Skeletal muscle satellite cell (primary cell): ENCODE measurements around the gene ACBD5.
"Not testable (repeated sequence)": the region's sequence is repeated elsewhere in the genome, so short reads cannot be mapped to it uniquely, and the experiment has no call there.

Source experiments
- H3K27me3 ChIP-seq: 2 replicates; pipeline ENCODE4 v1.7.0; 2013; ENCODE audit warnings: low read length; ENCODE audit not compliant: control insufficient read depth, insufficient read depth
- H3K36me3 ChIP-seq: 2 replicates; pipeline ENCODE4 v1.7.0; 2013; ENCODE audit warnings: mild to moderate bottlenecking, control low read depth, low read length; ENCODE audit not compliant: insufficient read depth
- H3K4me1 ChIP-seq: 2 replicates; pipeline ENCODE4 v1.7.0; 2013; ENCODE audit warnings: low read length; ENCODE audit not compliant: control insufficient read depth, insufficient read depth
- H3K4me2 ChIP-seq: 2 replicates; pipeline ENCODE4 v1.7.0; 2013; ENCODE audit warnings: mild to moderate bottlenecking, low read length
- H3K4me3 ChIP-seq: 2 replicates; pipeline ENCODE4 v1.7.0; 2013; ENCODE audit warnings: low read length
- H3K9ac ChIP-seq: 2 replicates; pipeline ENCODE4 v1.7.0; 2013; ENCODE audit warnings: mild to moderate bottlenecking, low read depth, low read length, moderate library complexity
- H3K9me3 ChIP-seq: replicated peaks from 2 replicates; pipeline ENCODE4 v1.7.0; 2013; ENCODE audit warnings: mild to moderate bottlenecking, control low read depth, low read length

The ACBD5 gene

DNA sequence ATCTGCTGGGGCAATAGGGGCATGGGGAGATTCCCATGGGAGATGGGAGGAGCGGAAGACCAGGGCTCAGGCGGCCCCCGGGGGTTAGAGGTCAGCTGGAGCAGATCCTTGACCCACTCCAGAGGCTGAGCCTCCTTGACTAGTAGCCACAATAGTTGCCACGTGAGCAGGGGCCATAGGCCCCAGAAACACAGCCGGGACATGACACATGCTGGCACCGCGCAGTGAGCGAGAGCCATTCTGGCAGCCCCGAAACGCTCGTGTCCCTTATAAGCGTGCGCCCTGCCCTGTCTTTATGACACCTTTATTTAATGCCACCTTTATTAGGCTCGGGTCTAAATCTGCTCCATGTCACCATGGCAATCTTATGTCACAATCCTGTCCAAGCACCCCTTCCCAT is 11.0 kb upstream of the ACBD5 start:
- H3K4me2 ChIP-seq = no peak overlapping the region
- H3K9me3 ChIP-seq = no peaks in the 10 kb centered on the region
- no peaks in the 10 kb centered on the region for H3K4me1 ChIP-seq
- H3K36me3 ChIP-seq = no peaks in the 10 kb centered on the region
- H3K9ac ChIP-seq = no peak overlapping the region
- no peak overlapping the region for H3K4me3 ChIP-seq
- no peaks in the 10 kb centered on the region for H3K27me3 ChIP-seq

DNA sequence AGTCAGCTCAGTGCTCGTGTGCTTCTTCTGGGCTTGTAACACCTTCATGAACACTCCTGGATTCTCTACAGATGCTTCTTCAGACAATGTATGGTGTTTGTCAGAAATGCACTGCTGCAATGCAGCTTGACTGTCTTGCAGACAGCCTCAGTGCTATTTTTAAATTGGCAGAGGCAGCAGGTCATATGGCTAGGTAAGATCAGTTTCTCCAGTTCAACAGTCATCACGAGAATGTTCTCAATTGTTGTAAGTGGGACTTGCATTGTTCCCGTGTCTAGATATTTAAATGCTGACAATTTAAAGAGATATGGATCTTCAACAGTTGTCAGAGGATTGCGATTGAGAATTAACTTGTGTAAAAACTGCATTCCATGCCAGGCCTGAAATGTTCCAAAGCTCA is 7.6 kb upstream of the ACBD5 start:
- no peaks in the 10 kb centered on the region for H3K27me3 ChIP-seq
- H3K4me2 ChIP-seq = no peak overlapping the region
- H3K36me3 ChIP-seq = no peaks in the 10 kb centered on the region
- no peak overlapping the region for H3K4me3 ChIP-seq
- peaks cover 3% of the 10 kb centered on the region for H3K4me1 ChIP-seq
- no peaks in the 10 kb centered on the region for H3K9me3 ChIP-seq
- H3K9ac ChIP-seq = no peak overlapping the region

DNA sequence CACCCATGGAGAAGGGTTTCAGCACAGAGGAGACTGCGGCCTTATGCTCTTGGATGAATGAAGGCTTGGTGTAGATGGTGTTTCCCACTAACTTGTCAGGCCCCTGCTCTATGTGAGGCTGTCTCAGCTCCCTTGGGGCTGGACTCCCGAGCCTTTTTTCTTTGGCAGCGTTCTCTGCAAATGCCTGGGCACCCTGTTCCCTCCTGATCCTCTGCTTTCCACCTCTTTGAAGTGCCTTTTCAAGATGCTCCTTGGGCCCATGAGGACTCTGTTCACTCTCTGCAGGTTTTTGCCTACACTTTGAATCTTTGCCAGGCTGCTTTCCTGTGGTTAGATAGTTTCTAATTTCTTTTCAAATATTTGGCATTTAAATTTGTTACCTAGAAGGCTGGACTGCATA is 6.8 kb upstream of the ACBD5 start:
- no peaks in the 10 kb centered on the region for H3K36me3 ChIP-seq
- H3K4me1 ChIP-seq = peaks cover 6% of the 10 kb centered on the region
- H3K4me3 ChIP-seq = no peak overlapping the region
- H3K9ac ChIP-seq = no peak overlapping the region
- no peaks in the 10 kb centered on the region for H3K9me3 ChIP-seq
- no peak overlapping the region for H3K4me2 ChIP-seq
- no peaks in the 10 kb centered on the region for H3K27me3 ChIP-seq

DNA sequence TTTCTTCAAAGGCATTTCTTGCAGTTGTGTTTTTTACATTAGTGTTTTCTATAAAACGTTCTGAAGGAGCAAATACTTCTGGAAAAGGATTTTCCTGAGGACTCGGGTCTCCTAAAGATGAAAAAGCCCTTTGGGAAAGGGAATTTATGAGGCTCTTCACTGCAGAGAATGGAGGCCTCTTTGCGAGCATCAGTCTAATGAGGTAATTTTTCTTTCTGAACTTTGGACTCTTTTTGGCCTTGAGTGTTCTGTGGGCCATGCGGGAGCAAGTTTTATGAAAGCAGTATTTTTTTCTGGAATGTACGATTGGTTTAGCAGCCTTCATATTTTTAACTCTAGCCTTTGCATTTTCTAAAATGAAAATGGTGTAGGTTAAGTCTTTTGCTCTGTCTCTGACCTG is 6.4 kb upstream of the ACBD5 start:
- H3K36me3 ChIP-seq = no peaks in the 10 kb centered on the region
- H3K9ac ChIP-seq = no peak overlapping the region
- no peaks in the 10 kb centered on the region for H3K27me3 ChIP-seq
- H3K4me3 ChIP-seq = no peak overlapping the region
- no peak overlapping the region for H3K4me2 ChIP-seq
- H3K9me3 ChIP-seq = no peaks in the 10 kb centered on the region
- peaks cover 6% of the 10 kb centered on the region for H3K4me1 ChIP-seq

DNA sequence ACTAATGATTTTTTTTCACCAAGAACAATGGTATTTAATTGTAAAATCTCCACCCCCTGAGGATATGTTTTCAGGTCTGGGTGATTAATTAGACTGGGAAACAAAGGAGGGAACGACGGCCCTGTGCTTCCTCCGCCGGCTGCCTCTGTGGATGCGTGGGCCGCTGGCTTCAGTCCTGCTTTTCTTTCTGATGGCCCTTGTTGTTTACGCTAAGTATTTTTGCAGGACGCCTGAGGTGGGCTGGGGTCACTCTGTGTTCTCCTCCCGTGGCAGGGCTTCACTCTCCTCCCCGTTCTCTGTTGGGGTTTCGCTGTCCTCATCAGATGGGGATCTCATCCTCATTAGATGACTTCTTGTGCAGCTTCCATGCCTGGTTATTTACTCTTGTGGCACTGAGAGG is 5.2 kb upstream of the ACBD5 start:
- Histone ChIP-seq H3K9me3 (no peaks in the 10 kb centered on the region), H3K36me3 (no peaks in the 10 kb centered on the region), H3K4me1 (peaks cover 15% of the 10 kb centered on the region), H3K4me2 (no peak overlapping the region), H3K27me3 (no peaks in the 10 kb centered on the region), H3K4me3 (no peak overlapping the region), H3K9ac (no peak overlapping the region)

DNA sequence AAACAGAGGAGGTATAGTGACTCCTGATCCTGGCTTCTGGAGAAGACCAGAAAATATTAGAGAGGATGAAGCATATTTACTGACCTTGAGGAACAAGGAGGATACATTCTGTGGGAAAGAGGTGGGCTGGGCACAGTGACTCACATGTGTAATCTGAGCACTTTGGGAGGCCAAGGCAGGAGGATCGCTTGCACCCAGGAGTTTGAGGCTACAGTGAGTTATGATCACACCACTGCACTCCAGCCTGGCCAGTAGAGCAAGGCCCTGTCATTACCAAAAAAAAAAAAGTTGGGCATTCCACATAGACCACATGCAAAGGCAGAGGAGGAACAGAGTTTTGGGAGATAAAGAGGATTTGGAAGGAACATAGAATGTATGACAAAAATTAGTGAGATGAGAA is 4.4 kb upstream of the ACBD5 start:
- no peak overlapping the region for H3K4me3 ChIP-seq
- no peak overlapping the region for H3K9ac ChIP-seq
- no peaks in the 10 kb centered on the region for H3K9me3 ChIP-seq
- no peak overlapping the region for H3K4me2 ChIP-seq
- H3K27me3 ChIP-seq = no peaks in the 10 kb centered on the region
- H3K36me3 ChIP-seq = no peaks in the 10 kb centered on the region
- H3K4me1 ChIP-seq = peaks cover 15% of the 10 kb centered on the region

DNA sequence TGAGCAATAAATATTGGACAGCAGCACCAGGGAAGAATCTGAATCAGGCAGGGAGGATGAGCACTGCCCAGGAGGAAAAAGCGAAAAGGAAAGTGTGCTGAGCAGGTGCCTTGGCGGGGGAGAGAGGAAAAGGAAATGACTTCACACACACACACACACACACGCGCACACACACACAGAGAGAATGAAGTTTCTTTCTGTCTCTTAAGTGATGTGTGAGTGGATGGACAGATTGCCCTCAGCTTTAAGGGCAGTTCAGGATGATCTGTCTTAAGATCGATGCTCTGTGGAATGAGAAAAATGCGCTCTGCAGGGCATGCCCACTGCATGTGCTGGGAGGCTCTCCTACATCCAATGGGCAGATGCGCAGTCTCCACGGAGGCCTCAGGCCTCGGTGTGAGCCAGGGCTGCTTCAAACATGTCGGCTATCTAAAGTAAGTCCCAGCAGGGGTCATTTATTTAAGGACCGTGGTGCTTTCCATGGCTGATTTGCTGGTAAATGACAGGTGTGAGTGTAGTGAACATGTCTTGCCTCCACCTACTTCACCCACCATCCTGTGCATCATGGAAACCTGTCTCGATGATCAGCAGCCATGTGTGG is 2.5 kb upstream of the ACBD5 start:
- Histone ChIP-seq H3K36me3 (no peaks in the 10 kb centered on the region), H3K27me3 (no peaks in the 10 kb centered on the region), H3K4me3 (peak overlapping the region; percentile 80), H3K4me1 (peaks cover 15% of the 10 kb centered on the region), H3K9ac (peak overlapping the region; percentile 81), H3K9me3 (no peaks in the 10 kb centered on the region), H3K4me2 (peak overlapping the region; percentile 79)

DNA sequence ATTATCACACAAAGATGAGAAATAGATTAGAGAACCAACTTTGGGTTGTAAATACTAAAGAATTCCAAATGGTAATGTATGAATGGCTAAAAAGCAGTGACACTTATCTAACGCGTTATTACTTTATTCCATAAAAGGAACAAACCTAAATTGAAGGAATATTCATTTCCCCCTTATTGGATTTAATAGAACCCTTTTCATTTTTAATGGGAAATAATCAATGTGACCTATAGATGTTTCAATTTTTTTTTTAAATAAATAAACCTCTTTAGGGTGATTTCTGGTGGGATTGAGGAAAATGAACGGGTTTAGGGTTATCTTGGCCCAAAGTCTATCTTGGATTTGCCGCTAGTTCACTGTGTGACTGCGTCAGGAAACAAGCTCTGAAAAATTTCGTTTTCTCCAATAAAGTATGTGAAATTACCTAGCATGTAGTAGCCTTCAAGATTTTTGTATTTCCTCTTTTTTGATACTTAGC is 1.9 kb upstream of the ACBD5 start:
- peaks cover 15% of the 10 kb centered on the region for H3K4me1 ChIP-seq
- H3K4me3 ChIP-seq = peak overlapping the region; percentile 80
- no peaks in the 10 kb centered on the region for H3K27me3 ChIP-seq
- H3K36me3 ChIP-seq = no peaks in the 10 kb centered on the region
- H3K9ac ChIP-seq = peak overlapping the region; percentile 81
- H3K4me2 ChIP-seq = peak overlapping the region; percentile 79
- H3K9me3 ChIP-seq = no peaks in the 10 kb centered on the region

DNA sequence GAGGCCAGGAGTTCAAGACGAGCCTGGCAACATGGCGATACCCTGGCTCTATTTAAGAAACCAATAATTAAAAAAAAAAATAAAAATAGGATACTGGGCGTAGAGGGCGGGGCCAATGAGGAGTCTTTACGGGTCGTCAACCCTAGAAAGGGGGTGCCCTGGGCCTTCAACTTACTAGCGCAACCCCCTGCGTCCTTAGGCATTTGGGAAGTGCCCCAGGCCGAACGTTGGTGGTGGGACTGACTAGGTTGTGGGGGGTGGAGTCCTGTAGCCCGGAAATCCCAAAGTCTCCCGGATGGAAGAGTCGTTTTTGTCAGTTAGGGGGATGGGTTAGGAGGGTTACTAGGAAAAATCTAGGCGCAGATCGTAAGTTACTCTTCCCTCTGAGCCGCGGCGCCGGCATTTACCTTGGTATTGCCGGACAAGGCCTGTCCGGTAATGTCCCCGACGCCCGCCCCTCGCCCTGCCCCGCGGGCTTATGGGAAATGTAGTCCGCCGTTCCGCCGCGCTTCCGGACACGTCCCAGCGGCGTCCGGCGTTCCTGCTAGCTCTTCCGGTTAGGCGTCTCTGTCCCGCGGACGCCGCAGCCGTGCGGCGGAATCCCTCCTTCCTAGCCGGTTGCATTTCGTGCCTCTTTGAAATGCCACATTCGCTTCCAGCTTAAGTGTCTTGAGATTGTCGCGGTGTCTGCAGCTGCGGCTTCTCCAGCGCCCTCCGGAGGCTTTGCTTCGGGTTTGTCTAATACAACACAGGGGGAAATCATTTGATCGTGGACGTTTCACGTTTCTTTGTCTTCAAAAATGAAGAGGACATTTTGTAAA is 1.3 kb upstream of the ACBD5 start:
- peak overlapping the region; percentile 81 for H3K9ac ChIP-seq
- peak overlapping the region; percentile 80 for H3K4me3 ChIP-seq
- peak overlapping the region; percentile 79 for H3K4me2 ChIP-seq
- H3K9me3 ChIP-seq = no peaks in the 10 kb centered on the region
- peaks cover 15% of the 10 kb centered on the region for H3K4me1 ChIP-seq
- no peaks in the 10 kb centered on the region for H3K36me3 ChIP-seq
- H3K27me3 ChIP-seq = no peaks in the 10 kb centered on the region

DNA sequence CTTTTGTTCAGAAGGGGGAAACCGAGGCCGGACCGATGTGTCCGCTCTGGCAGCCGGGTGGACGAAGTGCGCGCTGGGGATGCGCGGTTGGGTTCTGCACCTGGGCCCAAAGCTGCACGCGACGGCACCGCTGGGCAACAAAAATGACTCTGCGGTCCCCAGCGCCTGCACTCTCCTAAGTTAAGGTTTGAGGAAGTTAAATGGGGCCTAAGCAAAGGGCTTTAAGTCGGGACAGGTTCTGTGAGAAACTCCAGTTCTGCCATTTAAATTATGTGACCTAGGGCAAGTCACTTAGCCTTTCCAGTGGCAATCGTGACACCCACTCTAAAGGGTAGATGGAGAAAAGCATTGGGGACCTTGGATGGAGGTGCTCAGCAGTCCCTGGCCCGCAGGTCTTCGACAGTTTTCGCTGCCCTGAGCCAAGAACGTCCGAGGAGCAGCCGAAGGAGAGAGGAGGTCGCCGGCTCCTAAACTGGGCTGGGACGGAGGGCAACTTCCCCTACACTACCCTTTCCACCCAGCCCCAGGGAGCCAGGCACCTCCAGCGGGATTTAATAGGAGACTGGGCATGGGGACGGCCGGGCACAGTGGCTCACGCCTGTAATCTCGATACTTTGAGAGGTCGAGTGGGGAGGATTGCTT is 534 bp upstream of the ACBD5 start:
- H3K36me3 ChIP-seq = no peaks in the 10 kb centered on the region
- H3K4me1 ChIP-seq = peaks cover 15% of the 10 kb centered on the region
- no peaks in the 10 kb centered on the region for H3K9me3 ChIP-seq
- peak overlapping the region; percentile 81 for H3K9ac ChIP-seq
- no peaks in the 10 kb centered on the region for H3K27me3 ChIP-seq
- H3K4me2 ChIP-seq = peak overlapping the region; percentile 79
- peak overlapping the region; percentile 80 for H3K4me3 ChIP-seq

DNA sequence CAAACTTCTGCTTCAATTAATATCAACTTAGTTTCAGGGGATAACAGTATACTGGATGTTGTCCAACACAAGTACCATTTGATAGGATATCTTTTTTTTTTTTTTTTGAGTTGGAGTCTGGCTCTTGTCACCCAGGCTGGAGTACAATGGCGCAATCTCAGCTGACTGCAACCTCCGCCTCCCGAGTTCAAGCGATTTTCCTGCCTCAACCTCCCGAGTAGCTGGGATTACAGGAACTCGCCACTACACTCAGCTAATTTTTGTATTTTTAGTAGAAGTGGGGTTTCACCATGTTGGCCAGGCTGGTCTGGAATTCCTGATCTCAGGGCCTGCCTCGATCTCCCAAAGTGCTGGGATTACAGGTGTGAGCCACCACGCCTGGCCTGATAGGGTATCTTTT is 3.1 kb downstream of the ACBD5 start:
- H3K9me3 ChIP-seq, H3K4me1 ChIP-seq, H3K36me3 ChIP-seq, H3K4me3 ChIP-seq, H3K4me2 ChIP-seq, H3K27me3 ChIP-seq, H3K9ac ChIP-seq: not testable (repeated sequence)
